Measurements from ENCODE around the gene FGF12. TPM values are rescaled to one million over a fixed set of nuclear protein-coding genes. Genes with fewer than 3 reads are reported as not detected.

Gene FGF12
- total RNA-seq, 2 donors from 2014 or later = 1.5 TPM; not detected in 1

- Histone ChIP-seq H3K9me3 (no peaks in the 10 kb centered on the region), H3K27me3 (replicated peaks; ENCODE audit: insufficient read depth) (no peaks in the 10 kb centered on the region), H3K4me3 (no peak overlapping the region), H3K27ac (no peak overlapping the region), H3K4me1 (ENCODE audit: control insufficient read depth in 1 of 2, low read depth in 2 of 2) (no peaks in the 10 kb centered on the region), H3K36me3 (no peaks in the 10 kb centered on the region)
- DNase-seq (ENCODE audit: low spot score) (no peak), ATAC-seq (ENCODE audit: insufficient number of reproducible peaks, low FRiP score, low read depth) (no peak)
- no peak for TF ChIP-seq CTCF (IDR thresholded peaks at IDR 0.05)
Measured at GRCh38 chr3:192281207-192281880, 446.0 kb downstream of the FGF12 start.

GRCh38 chr3:192279664-192280063, 447.7 kb downstream of the FGF12 start:
- Histone ChIP-seq H3K27me3 (replicated peaks; ENCODE audit: insufficient read depth) (no peaks in the 10 kb centered on the region), H3K9me3 (no peaks in the 10 kb centered on the region), H3K36me3 (no peaks in the 10 kb centered on the region), H3K4me3 (no peak overlapping the region), H3K27ac (no peak overlapping the region), H3K4me1 (ENCODE audit: control insufficient read depth in 1 of 2, low read depth in 2 of 2) (no peaks in the 10 kb centered on the region)
- DNase-seq (ENCODE audit: low spot score) (no peak), ATAC-seq (ENCODE audit: insufficient number of reproducible peaks, low FRiP score, low read depth) (no peak)
- TF ChIP-seq CTCF (IDR thresholded peaks at IDR 0.05) = no peak

GRCh38 chr3:192277477-192277876, 449.9 kb downstream of the FGF12 start:
- TF ChIP-seq CTCF (IDR thresholded peaks at IDR 0.05) = no peak
- H3K27me3 ChIP-seq (replicated peaks; ENCODE audit: insufficient read depth) = no peaks in the 10 kb centered on the region
- DNase-seq (ENCODE audit: low spot score) = no peak
- no peaks in the 10 kb centered on the region for H3K4me1 ChIP-seq (ENCODE audit: control insufficient read depth in 1 of 2, low read depth in 2 of 2)
- H3K4me3 ChIP-seq = no peak overlapping the region
- ATAC-seq (ENCODE audit: insufficient number of reproducible peaks, low FRiP score, low read depth) = no peak
- no peaks in the 10 kb centered on the region for H3K36me3 ChIP-seq
- no peak overlapping the region for H3K27ac ChIP-seq
- H3K9me3 ChIP-seq = no peaks in the 10 kb centered on the region

GRCh38 chr3:192275741-192276355, 451.5 kb downstream of the FGF12 start:
- no peaks in the 10 kb centered on the region for H3K27me3 ChIP-seq (replicated peaks; ENCODE audit: insufficient read depth)
- H3K36me3 ChIP-seq = no peaks in the 10 kb centered on the region
- no peak for ATAC-seq (ENCODE audit: insufficient number of reproducible peaks, low FRiP score, low read depth)
- H3K9me3 ChIP-seq = no peaks in the 10 kb centered on the region
- H3K4me1 ChIP-seq (ENCODE audit: control insufficient read depth in 1 of 2, low read depth in 2 of 2) = no peaks in the 10 kb centered on the region
- H3K4me3 ChIP-seq = no peak overlapping the region
- H3K27ac ChIP-seq = no peak overlapping the region
- no peak for TF ChIP-seq CTCF (IDR thresholded peaks at IDR 0.05)
- DNase-seq (ENCODE audit: low spot score) = no peak

- Histone ChIP-seq H3K27ac (no peak overlapping the region), H3K27me3 (replicated peaks; ENCODE audit: insufficient read depth) (no peaks in the 10 kb centered on the region), H3K36me3 (no peaks in the 10 kb centered on the region), H3K4me3 (no peak overlapping the region), H3K4me1 (ENCODE audit: control insufficient read depth in 1 of 2, low read depth in 2 of 2) (no peaks in the 10 kb centered on the region), H3K9me3 (no peaks in the 10 kb centered on the region)
- no peak for DNase-seq (ENCODE audit: low spot score)
- no peak for TF ChIP-seq CTCF (IDR thresholded peaks at IDR 0.05)
- ATAC-seq (ENCODE audit: insufficient number of reproducible peaks, low FRiP score, low read depth) = no peak
Measured at GRCh38 chr3:192273697-192274010, 453.7 kb downstream of the FGF12 start.

Measured in thoracic aorta (tissue), 2 donors.